Measurements from ENCODE around the gene SPRR2E.
"Not testable (repeated sequence)": the region's sequence is repeated elsewhere in the genome, so short reads cannot be mapped to it uniquely, and the experiment has no call there.

The SPRR2E gene

DNA sequence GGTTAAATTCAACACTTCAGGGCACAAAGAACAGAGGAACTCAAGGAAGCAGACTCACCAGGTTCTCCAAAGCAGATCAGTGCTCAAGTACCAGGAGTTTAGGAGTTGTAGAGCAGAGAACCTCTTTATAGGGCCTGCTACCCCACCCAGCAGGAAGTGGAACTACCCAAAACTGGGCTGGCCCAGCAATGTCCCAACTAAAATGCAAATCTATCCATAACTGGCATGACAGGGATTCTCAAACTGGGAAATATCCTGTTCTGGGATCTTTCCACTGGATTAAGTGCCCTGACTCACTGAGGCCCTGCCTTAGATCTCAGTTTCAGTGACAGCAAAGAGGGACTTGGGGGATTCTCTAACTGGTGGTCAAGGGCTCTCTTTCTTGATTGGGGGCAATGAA is at the start of gene SPRR2E:
SPRR2E (minus strand) TSS at position 101 of the 400 bp plus-strand sequence. CDS start 775 bp downstream, outside the sequence.
- no peak for DNase-seq (ENCODE audit: low read depth in 2 of 2)

DNA sequence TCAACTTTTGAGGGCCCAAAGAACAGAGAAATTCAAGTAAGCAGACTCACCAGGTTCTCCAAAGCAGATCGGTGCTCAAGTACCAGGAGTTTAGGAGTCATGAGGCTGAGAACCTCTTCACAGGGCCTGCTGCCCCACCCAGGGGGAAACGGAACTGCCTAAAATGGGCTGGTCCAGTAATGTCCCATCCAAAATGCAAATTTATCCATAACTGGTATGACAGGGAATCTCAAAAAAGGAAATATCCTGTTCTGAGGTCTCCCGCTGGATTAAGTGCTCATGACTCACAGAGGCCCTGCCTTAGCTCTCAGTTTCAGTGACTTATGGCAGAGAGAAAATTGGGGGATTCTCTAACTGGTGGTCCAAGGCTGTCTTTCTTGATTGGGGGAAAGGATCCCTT is 47.1 kb upstream of the SPRR2E start:
- DNase-seq (ENCODE audit: low read depth in 2 of 2) = no peak

DNA sequence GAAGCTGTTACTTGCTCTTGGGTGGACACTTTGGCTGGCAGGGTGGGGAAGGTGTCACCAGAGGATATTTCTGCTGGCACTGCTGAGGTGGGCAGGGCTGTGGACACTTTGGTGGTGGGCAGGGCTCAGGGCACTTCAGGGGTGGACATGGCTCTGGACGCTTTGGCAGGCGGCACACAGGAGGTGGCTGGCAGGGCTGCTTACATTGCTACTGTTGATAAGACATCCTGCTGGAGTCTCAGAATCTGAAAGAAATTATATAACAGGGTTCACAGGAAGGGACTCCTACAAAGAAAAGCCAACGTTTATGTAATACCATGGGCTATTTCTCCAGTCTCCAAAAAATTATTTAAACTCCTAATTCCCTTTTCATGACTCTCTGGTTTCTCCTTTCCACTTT is 46.2 kb upstream of the SPRR2E start:
- no peak for DNase-seq (ENCODE audit: low read depth in 2 of 2)

DNA sequence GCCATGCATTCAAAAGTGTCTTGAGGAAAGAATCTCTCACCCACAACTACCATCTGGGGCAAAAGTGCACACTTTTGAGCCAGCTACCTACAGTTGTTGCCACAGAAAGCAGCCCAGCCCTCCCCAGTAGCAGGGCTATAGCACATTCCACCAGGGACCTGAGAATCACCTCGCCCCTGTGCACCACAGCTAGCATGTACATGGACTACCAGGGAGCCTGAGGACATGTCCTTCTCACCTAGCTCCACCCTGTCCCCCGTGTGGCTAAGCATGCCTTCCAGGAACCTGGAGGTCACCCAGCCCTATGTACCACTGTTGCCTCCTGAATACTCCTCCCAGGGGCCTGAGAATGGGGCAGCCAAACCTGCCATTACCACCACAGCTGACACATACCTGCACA is 39.4 kb upstream of the SPRR2E start:
- DNase-seq (ENCODE audit: low read depth in 2 of 2) = no peak

DNA sequence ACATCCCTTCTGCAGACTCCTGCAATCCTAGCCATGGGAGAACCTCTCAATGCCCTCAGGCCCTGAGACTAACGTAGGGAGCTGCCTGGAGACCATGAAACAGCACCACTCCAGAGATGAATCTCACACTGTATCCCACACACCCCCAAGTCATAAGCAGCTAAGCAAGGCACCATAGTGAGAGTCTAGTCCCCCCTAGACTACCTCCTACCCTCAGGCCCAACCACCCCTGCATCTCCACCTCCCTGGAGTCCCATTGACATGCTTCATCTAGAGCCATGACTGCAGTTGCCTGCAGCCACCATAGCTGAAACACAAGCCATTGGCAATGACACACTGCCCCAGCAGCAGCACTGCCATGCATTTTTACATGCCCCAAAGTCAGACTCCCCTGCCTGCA is 38.9 kb upstream of the SPRR2E start:
- no peak for DNase-seq (ENCODE audit: low read depth in 2 of 2)

DNA sequence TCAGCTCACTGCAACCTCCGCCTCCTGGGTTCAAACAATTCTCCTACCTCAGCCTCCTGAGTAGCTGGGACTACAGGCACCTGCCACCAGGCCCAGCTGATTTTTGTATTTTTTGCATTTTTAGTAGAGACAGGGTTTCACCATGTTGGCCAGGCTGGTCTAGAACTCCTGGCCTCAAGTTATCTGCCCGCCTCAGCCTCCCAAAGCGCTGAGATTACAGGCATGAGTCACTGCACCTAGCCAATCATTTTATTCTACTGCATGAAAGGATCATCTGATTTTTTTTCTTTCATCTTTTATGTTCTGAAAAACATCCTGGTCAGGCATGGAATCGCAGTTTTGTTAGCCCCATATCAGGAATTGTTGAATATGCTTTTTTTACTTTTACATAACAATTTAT is 34.4 kb upstream of the SPRR2E start:
- DNase-seq (ENCODE audit: low read depth in 2 of 2) = not testable (repeated sequence)

DNA sequence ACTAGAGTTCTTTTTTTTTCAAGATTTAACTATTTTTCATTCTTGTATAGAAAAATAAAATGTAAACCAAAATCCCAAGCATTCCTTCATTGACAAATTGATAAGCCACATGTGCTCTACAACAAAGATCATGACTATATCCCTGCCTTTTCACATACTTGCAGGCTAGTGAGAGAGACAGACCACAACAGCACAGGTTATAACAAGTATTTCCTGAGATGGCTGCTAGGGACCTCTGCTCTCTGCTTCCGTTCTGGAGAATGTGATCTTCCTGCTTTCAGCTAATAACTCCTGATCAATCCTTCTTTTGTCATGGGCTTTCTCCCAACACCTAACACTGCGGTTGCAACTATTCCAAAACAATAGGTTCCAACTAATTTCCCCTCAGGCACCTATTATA is 33.0 kb upstream of the SPRR2E start:
- no peak for DNase-seq (ENCODE audit: low read depth in 2 of 2)

DNA sequence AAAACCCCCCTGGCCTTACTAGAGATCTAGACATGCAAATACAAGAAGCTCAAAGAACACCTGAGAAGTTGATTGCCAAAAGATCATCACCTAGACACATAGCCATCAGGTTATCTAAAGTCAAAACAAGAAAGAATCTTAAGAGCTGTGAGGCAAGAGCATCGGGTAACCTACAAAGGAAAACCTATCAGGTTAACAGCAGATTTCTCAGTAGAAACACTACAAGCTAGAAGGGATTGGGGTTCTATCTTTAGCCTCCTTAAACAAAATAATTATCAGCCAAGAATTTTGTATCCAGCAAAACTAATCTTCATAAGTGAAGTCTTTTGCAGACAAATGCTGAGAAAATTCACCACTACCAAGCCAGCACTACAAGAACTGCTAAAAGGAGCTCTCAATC is 31.2 kb upstream of the SPRR2E start:
- no peak for DNase-seq (ENCODE audit: low read depth in 2 of 2)

DNA sequence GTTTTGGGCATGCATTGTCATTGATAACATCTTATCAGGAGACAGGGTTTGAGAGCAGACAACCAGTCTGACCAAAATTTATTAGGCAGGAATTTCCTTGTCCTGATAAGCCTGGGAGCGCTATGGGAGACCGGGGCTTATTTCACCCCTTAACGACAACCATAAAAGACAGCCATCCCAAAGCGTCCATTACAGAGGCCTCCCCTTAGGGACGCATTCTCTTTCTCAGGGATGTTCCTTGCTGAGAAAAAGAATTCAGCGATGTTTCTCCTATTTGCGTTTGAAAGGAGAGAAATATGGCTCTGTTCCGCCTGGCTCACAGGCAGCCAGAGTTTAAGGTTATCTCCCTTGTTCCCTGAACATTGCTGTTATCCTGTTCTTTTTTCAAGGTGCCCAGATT is 29.5 kb upstream of the SPRR2E start:
- DNase-seq (ENCODE audit: low read depth in 2 of 2) = not testable (repeated sequence)

DNA sequence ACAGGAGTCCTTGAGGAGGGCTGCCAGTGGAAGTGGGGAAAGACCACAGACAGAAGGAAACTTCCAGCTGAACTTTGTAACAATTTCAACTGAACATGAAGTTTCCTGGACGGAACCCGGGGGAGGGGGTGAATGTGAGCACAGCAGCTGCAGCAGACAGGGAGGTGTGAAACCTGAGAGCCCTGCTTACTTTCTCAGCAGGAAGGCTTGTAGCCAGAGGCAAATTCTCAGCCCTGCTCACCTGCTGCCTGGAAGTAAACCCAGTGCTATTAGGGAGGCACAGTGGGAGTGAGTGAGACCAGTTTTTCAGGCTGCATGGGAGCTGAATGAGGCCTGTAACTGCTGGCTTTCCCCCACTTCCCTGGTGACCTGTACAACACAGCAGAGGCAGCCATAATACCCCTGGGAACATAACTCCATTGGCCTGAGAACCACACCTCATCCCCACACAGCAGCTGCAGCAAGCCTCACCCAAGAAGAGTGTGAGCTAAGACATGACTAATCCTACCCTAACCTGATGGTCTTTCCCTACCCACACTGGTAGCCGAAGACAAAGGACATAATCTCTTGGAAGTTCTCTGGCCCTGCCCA is 28.6 kb upstream of the SPRR2E start:
- no peak for DNase-seq (ENCODE audit: low read depth in 2 of 2)

DNA sequence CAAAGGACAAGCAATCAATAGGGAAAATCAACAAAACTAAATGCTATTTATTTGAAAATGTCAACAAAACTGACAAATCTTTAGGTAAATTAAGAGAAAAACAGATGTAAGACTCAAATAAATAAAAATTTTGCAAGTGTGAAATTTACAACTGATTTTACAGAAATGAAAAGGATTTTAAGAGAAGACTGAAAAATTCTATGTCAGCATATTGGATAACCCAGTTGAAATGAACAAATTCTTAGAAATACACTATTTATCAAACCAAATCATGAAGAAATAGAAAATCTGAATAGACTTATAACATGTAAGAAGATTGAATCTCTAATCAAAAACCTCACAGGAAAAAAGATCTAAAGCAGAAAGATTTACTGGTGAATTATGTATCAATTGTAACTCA is 26.6 kb upstream of the SPRR2E start:
- no peak for DNase-seq (ENCODE audit: low read depth in 2 of 2)

DNA sequence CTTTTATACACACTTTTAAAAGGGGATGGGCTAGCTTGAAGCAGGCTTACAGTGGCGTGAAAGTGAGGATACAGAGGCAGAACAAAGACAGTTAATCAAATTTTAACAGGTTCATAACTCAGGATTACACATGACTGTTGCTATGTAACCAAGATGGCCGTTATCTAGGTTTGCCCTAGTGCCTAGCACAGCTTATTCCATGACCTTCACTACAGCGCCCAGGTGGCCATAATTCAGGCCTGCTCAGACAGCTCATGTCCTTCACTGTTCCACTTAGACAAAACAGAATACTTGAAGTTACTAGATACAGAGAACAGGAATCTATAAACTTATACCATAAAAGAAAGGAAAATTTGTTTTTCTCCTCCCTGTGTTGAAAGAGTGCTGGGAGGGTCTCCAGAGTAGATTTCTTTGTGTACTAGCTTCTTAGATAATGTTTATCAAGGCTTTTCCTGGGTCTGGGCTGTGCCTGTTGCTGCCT is 25.2 kb upstream of the SPRR2E start:
- no peak for DNase-seq (ENCODE audit: low read depth in 2 of 2)

DNA sequence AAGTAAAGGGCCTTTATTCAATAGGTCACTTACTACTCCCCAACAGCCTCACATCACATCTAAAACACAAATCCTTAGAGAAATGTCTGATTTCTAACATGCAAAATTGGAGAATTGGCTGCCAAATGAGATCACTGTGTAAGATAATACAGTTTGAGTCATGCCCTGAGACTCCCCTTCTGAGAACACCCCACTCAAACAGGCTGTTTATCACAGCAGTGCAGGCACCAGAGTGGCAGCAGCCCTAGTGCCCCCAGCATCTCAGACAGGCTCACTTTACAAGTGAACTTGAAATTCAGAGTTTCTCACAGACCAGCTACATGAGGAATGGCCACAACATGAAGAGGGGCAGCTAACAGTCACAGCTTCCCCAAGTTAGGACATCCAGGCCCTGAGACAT is 20.9 kb upstream of the SPRR2E start:
- DNase-seq (ENCODE audit: low read depth in 2 of 2) = not testable (repeated sequence)

DNA sequence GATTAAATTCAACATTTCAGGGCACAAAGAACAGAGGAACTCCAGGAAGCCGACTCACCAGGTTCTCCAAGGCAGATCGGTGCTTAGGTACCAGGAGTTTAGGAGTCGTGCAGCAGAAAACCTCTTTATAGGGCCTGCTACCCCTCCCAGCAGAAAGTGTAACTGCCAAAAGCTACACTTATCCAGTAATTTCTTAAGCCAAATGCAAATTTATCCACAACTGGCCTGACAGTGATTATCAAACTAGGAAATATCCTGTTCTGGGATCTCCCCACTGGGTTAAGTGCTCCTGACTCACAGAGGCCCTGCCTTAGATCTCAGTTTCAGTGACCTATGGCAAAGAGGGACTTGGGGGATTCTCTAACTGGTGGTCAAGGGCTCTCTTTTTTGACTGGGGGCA is 19.1 kb upstream of the SPRR2E start, which contains the start of gene SPRR2F:
SPRR2F (minus strand) TSS at position 101 of the 400 bp plus-strand sequence. CDS start 783 bp downstream, outside the sequence.
- DNase-seq (ENCODE audit: low read depth in 2 of 2) = no peak

DNA sequence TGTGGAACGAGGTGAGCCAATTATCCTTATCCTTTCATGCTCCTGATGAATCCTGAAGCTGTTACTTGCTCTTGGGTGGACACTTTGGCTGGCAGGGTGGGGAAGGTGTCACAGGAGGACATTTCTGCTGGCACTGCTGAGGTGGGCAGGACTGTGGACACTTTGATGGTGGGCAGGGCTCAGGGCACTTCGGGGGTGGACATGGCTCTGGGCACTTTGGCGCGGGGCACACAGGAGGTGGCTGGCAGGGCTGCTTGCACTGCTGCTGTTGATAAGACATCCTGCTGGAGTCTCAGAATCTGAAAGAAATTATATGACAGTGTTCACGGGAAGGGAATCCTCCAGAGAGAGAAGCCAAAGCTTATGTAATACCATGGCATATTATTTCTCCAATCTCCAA is 18.1 kb upstream of the SPRR2E start:
- not testable (repeated sequence) for DNase-seq (ENCODE audit: low read depth in 2 of 2)

DNA sequence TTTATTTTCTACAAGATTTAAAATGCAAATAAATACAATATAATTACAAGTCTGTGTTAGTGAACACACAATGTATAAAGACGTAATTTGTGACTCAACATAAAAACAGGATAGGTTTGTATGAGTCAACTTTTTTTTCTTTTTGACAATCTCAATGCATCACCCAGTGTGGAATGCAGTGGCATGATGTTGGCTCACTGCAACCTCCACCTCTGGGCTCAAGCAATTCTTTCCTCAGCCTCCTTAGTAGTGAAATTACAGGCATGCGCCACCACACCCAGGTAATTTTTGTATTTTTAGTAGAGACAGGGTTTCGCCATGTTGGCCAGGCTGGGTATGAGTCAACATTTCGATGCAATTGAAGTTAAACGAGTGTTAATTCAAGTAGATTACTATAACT is 5.9 kb upstream of the SPRR2E start:
- no peak for DNase-seq (ENCODE audit: low read depth in 2 of 2)

DNA sequence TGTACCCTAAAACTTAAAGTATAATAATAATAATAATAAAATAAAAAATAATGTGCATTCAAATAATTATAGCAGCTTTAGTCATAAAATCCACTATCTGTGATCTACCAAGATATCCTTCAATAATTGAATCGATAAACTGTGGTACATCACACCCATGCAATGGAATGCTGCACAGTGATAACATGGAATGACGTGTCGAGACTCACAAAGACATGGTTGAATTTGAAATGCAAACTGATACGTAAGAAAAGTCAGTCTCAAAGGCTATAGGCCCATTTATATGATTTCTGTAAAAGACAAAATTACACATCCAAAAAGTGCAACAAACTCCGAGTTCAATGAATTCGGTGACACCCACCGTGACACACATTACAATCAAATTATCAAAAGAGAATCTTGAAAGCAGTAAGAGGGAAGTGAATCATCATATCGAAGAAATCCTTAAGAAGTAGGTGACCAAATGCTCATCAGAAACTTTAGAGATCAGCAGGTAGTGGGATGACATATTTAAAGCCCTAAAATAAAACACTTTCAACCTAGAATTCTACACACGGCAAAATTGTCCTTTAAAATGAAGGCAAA is 5.2 kb upstream of the SPRR2E start:
- no peak for DNase-seq (ENCODE audit: low read depth in 2 of 2)

DNA sequence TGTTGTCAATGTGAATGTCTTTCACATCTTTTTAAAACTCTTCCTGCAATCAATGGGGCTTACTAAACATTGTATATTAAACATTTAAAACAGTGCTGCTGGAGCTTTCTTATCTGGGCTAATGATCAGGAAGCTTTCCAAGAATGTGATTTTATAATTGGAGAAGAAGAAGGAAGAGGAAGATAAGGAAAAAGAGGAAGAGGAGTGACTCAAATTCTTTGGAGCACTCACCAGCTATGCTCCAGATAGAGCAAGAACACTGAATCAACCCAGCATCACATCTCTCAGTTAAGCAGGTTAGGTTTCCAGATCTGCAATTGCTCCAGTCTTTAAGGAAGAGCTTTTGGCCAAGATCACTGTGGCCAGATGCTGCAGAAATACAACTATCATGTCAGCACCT is 1.4 kb upstream of the SPRR2E start:
- DNase-seq (ENCODE audit: low read depth in 2 of 2) = no peak

DNA sequence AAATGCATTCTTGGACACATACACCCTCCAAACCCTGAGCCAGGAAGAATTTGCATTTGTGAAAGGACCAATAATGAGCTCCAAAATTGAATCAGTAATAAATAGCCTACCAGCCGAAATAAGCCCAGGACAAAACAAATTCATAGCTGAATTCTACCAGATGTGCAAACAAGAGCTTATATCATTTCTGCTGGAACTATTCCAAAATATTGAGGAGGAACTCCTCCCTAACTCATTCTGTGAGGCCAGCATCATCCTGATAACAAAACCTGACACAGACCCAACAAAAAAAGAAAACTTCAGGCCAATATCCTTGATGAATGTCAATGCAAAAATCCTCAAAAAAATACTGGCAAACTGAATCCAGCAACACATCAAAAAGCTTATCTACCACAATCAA is 6.7 kb downstream of the SPRR2E start:
- DNase-seq (ENCODE audit: low read depth in 2 of 2) = no peak

DNA sequence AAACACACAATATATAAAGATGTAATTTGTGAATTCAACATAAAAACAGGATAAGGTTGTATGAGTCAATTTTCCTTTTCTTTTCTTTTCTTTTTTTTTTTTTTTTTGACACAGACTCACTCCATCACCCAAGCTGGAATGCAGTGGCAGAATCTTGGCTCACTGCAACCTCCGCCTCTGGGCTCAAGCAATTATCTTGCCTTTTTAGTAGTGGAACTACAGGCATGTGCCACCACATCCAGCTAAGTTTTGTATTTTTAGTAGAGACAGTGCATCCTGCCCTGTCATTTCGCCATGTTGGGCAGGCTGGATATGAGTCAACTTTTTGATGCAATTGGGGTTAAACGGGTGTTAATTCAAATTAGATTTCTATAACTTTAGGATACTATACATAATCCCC is 12.6 kb downstream of the SPRR2E start:
- DNase-seq (ENCODE audit: low read depth in 2 of 2) = no peak

DNA sequence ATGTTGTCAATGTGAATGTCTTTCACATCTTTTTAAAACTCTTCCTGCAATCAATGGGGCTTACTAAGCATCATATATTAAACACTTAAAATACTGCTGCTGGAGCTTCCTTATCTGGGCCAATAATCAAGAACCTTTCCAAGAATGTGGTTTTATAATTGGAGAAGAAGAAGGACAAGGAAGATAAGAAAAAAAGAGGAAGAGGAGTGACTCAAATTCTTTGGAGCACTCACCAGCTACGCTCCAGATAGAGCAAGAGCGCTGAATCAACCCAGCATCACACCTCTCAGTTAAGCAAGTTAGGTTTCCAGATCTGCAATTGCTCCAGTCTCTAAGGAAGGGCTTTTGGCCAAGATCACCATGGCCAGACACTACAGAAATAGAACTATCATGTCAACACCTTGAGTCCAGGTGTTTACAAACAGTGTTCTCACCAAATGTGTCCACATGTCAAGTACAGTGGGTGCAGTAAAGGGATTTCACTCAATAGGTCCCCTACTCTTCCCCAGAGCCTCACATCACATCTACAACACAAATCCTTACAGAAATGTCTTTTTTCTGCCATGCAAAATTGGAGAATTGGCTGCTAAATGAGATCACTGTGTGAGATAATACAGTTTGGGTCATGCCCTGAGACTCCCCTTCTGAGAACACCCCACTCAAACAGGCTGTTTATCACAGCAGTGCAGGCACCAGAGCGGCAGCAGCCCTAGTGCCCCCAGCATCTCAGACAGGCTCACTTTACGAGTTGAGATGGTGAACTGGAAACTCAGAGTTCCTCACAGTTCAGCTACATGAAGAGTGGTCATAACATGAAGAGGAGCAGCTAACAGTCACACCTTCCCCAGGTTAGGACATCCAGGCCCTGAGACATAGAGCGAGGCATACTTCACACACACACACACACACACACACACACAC is 21.3 kb downstream of the SPRR2E start:
- no peak for DNase-seq (ENCODE audit: low read depth in 2 of 2)

DNA sequence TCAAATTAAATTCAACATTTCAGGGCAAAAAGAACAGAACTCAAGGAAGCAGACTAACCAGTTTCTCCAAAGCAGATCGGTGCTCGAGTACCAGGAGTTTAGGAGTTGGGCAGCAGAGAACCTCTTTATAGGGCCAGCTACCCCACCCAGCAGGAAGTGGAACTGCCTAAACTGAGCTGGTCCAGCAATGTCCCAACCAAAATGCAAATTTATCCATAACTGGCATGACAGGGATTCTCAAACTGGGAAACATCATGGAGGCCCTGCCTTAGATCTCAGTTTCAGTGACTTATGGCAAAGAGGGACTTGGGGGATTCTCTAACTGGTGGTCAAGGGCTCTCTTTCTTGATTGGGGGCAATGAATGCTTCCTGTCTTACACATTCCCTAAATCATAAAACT is 22.8 kb downstream of the SPRR2E start, which contains the start of gene SPRR2B:
SPRR2B (minus strand) TSS at position 101 of the 400 bp plus-strand sequence. CDS start 772 bp downstream, outside the sequence.
- no peak for DNase-seq (ENCODE audit: low read depth in 2 of 2)

DNA sequence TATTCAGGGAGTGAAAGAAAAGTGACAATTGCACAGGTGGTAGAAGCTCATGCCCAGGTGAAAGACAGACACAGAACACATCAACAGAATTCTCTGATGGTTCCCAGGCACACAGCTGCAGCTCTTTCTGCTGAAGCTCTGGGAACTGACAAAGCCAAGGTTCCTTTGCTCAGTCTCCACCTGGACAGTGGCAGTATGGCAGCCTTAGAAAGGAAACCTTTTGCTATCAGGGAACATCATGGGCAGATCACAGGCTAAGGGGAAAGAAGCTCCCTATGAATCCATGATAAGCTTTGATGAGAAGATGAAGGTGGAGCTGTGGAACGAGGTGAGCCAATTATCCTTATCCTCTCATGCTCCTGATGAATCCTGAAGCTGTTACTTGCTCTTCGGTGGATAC is 24.1 kb downstream of the SPRR2E start:
- no peak for DNase-seq (ENCODE audit: low read depth in 2 of 2)

Data from stimulated activated CD4-positive, alpha-beta T cell treated with anti-CD3 and anti-CD28 coated beads, Interleukin-15, amount 100 ng/mL, for 48 hours (primary cell).